Heart right ventricle (tissue), 16 donors: Measurements from ENCODE around the gene TRIM58. TPM values are rescaled to one million over a fixed set of nuclear protein-coding genes. Genes with fewer than 3 reads are reported as not detected.
A peak's percentile ranks its signal among the peaks of the same experiment; 100 is the strongest.

Experiments used
- ATAC-seq, 8 donors: fragments of 200-7000 bp; cut with Tn5 transposase; one replicate each; pipeline ENCODE4 v1.9.1; 2020; ENCODE audit warnings: mild to moderate bottlenecking in 8 of 8, moderate library complexity in 8 of 8, moderate number of reproducible peaks in 1 of 8
- DNase-seq, 2 donors: peaks; one replicate each; pipeline ENCODE4 v3.0.0-alpha.2; 2020
- H3K27ac ChIP-seq, 10 donors: fragments of 200-600 bp; sonication (generic) in 2 of 10; one replicate each; pipeline versions ENCODE4 v1.5.0 to v1.8.0; 2020 to 2022; ENCODE audit warnings: mild to moderate bottlenecking in 3 of 10
- H3K27me3 ChIP-seq, 7 donors: fragments of 200-600 bp; one replicate each; pipeline ENCODE4 v1.8.0; 2021 to 2022; ENCODE audit warnings: mild to moderate bottlenecking in 2 of 7
- H3K36me3 ChIP-seq, 9 donors: fragments of 200-600 bp; sonication (generic) in 1 of 9; one replicate each; pipeline versions ENCODE4 v1.5.0 to v1.8.0; 2020 to 2022; ENCODE audit warnings: mild to moderate bottlenecking in 2 of 9
- H3K4me1 ChIP-seq, 9 donors: fragments of 200-600 bp; sonication (generic) in 1 of 9; one replicate each; pipeline versions ENCODE4 v1.5.0 to v1.8.0; 2020 to 2022; ENCODE audit warnings: mild to moderate bottlenecking in 4 of 9
- H3K4me3 ChIP-seq, 10 donors: fragments of 200-600 bp; sonication (generic) in 2 of 10; one replicate each; pipeline versions ENCODE4 v1.5.0 to v1.8.0; 2020 to 2022; ENCODE audit warnings: mild to moderate bottlenecking in 7 of 10, moderate library complexity in 2 of 10
- H3K9me3 ChIP-seq, 11 donors: fragments of 200-600 bp in 10 of 11; sonication (generic) in 2 of 11; one replicate each; pipeline versions ENCODE4 v1.5.0 to v1.8.0; 2013 to 2022; ENCODE audit warnings: mild to moderate bottlenecking in 2 of 11, control low read depth in 1 of 11, moderate library complexity in 1 of 11
- CTCF ChIP-seq, 9 donors: fragments of 200-600 bp; sonication (generic) in 2 of 9; IDR thresholded peaks; one replicate each; pipeline versions ENCODE4 v1.5.0 to v1.8.0; 2021 to 2022; ENCODE audit warnings: antibody characterized with exemption in 9 of 9, mild to moderate bottlenecking in 5 of 9, moderate library complexity in 1 of 9
- WGBS, 2 donors: extraction: QIAGEN DNeasy Blood & Tissue Kit; methylation state at CpG; one replicate each; pipeline ENCODE4 v1.1.7; 2013; ENCODE audit warnings: inconsistent platforms in 1 of 2; 5-methylcytosine and 5-hydroxymethylcytosine counted together
- intact Hi-C, 10 donors: fragments of 100-400 bp; cut with DNase I; formaldehyde crosslinking; loops; one replicate each; pipeline versions ENCODE4 v1.11.1 to v1.14.2; 2022
- long read RNA-seq, 3 donors: library from polyadenylated mRNA; unstranded; transcript quantifications; one replicate each; pipeline ENCODE4 v2.0.0, GENCODE V29; 2020 to 2021
- polyA plus RNA-seq, 2 donors: library from polyadenylated mRNA; stranded (reverse); fragments of 200-250 nt; gene quantifications; one replicate each; pipeline ENCODE4 v1.2.3, GENCODE V29; 2013
- total RNA-seq, 10 donors: library from RNA; stranded (reverse); fragmentation: NEBNext Ultra II Directional in 3 of 10; extraction: Animal tissue kit (Norgen Biotek cat#: 25700) in 3 of 10; gene quantifications; one replicate each; pipeline versions ENCODE4 v1.2.1 to v1.2.4, GENCODE V29; 2021 to 2023
- donor health status: Arrhythmogenic right ventricular cardiomyopathy.
- donor health status: ischemic (EF 13 %, LVEDD 7.1; RV severe dilation, severe dysfunction).
- donor health status: healthy with polysubstance abuse.
- donor health status: DM: no; HTN: yes; CAD: no.
- donor health status: DM: no; HTN: no; CAD: no.
- donor health status: ischemic (EF 25% LVEDD 6.9; RV normal size, moderate dysfunction).
- donor health status: ischemic (EF 25% LVEDD 5.7; RV mildly dilated, moderate dysfunction).
- donor health status: healthy.
- donor health status: DM: yes; HTN: yes; CAD: no.
- donor health status: Ischemic cardiomyopathy.
- donor health status: ischemic (EF 35%, LVEDD 5.7; RV mildly dilated, moderate dysfunction).
- donor health status: nonischemic (EF 11% LVEDD 7.7; RV severe dilation, severe dysfunction).
- donor health status: DM: yes; HTN: yes; CAD: no.
- donor health status: PGD.
- donor health status: ischemic (EF 29% LVEDD 5.4; RV normal size, mild dysfunction).
- donor health status: nonischemic (EF 23%, LVEDD 6.1; RV moderate dilation, normal function).

Gene TRIM58
- total RNA-seq (under 1 TPM in 9 of 10 donors, not detected in 1; 0.09 to 0.85 (median 0.33) TPM), polyA plus RNA-seq (under 1 TPM in 1 of 2 donors, not detected in 1; 0.06 TPM)
- long read RNA-seq, donor 1, partial matches to known transcripts, result 0 of 1 reads
- long read RNA-seq, donor 1, other reads (novel, unspliced or antisense), result 0 of 1 reads
- long read RNA-seq, donor 2, result 0 reads
- long read RNA-seq, donor 3, partial matches to known transcripts, result 0 of 1 reads
- long read RNA-seq, donor 3, other reads (novel, unspliced or antisense), result 1 of 1 reads

GRCh38 chr1:247857069-247857984 is at the start of gene TRIM58:
TSS of gene TRIM58 (plus strand) at chr1:247857187. CDS start at chr1:247857247, 60 bp downstream.
- Histone ChIP-seq H3K4me3 (peak within 1 kb of the TSS in 9 of 10 donors; percentile 10 to 46 (median 34)), H3K4me1 (peaks cover 0 to 3% (median 0%) of the 10 kb centered on the region in 9 donors), H3K27ac (no peak within 1 kb of the TSS), H3K36me3 (no peaks in the 10 kb centered on the region), H3K27me3 (peaks cover 0 to 59% (median 35%) of the 10 kb centered on the region in 7 donors), H3K9me3 (no peaks in the 10 kb centered on the region)
- DNase-seq, result no peak
- TF ChIP-seq CTCF (IDR thresholded peaks at IDR 0.05), result no peak
- ATAC-seq, result peak in 1 of 8 donors; percentile 29
- intact Hi-C loops, result no loop called here
- WGBS, 2 donors, result 1% methylated on average over 95 to 105 of the region's 109 CpGs

GRCh38 chr1:247812637-247813036 is 44.4 kb upstream of the TRIM58 start:
- no peaks in the 10 kb centered on the region for H3K27me3 ChIP-seq
- no peak for ATAC-seq
- no peak for DNase-seq
- H3K9me3 ChIP-seq, result peaks cover 0 to 14% (median 0%) of the 10 kb centered on the region in 11 donors
- intact Hi-C loops, result no loop called here
- no peak overlapping the region for H3K27ac ChIP-seq
- no peak for TF ChIP-seq CTCF (IDR thresholded peaks at IDR 0.05)
- no peaks in the 10 kb centered on the region for H3K4me1 ChIP-seq
- 42 to 44% methylated on average over 2 of the region's 2 CpGs for WGBS, 2 donors
- H3K4me3 ChIP-seq, result no peak overlapping the region
- no peaks in the 10 kb centered on the region for H3K36me3 ChIP-seq

GRCh38 chr1:247822060-247822459 is 34.9 kb upstream of the TRIM58 start:
- H3K36me3 ChIP-seq, result no peaks in the 10 kb centered on the region
- ATAC-seq (no peak), DNase-seq (no peak)
- intact Hi-C loops, result no loop called here
- no peaks in the 10 kb centered on the region for H3K27me3 ChIP-seq
- peaks cover 0 to 2% (median 0%) of the 10 kb centered on the region in 11 donors for H3K9me3 ChIP-seq
- TF ChIP-seq CTCF (IDR thresholded peaks at IDR 0.05), result no peak
- no peak overlapping the region for H3K27ac ChIP-seq
- H3K4me3 ChIP-seq, result no peak overlapping the region
- no peaks in the 10 kb centered on the region for H3K4me1 ChIP-seq
- 35 to 44% methylated on average over 2 of the region's 2 CpGs for WGBS, 2 donors

- no peak for DNase-seq
- Histone ChIP-seq H3K36me3 (no peaks in the 10 kb centered on the region), H3K27ac (no peak within 1 kb of the TSS), H3K4me1 (no peaks in the 10 kb centered on the region), H3K4me3 (no peak within 1 kb of the TSS), H3K27me3 (no peaks in the 10 kb centered on the region), H3K9me3 (peaks cover 0 to 2% (median 0%) of the 10 kb centered on the region in 11 donors)
- no peak for TF ChIP-seq CTCF (IDR thresholded peaks at IDR 0.05)
- intact Hi-C loops, result no loop called here
- WGBS, 2 donors, result 52 to 56% methylated on average over 6 of the region's 6 CpGs
- no peak for ATAC-seq
Observed at GRCh38 chr1:247824023-247824422, 33.0 kb upstream of the TRIM58 start, which contains the start of gene OR14A16. TSS of gene OR14A16 (minus strand) at chr1:247824119. CDS start at chr1:247815729, 8,390 bp downstream.
